Activated naive CD8-positive, alpha-beta T cell treated with anti-CD3 and anti-CD28 coated beads, Interleukin-2, amount 10 ng/mL, durations not matched to agents 7 days and 5 days (primary cell): ENCODE results near the gene SNX11. TPM values are rescaled to one million over a fixed set of nuclear protein-coding genes. Genes with fewer than 3 reads are reported as not detected.
"Not testable (repeated sequence)": the region's sequence is repeated elsewhere in the genome, so short reads cannot be mapped to it uniquely, and the experiment has no call there.

Experiments
- ATAC-seq: fragments of 150-1000 bp; cut with Tn5 transposase; one replicate; pipeline ENCODE4 v1.10.0; 2021; ENCODE audit warnings: low read depth, moderate library complexity
- POLR2A ChIA-PET: fragments of 350-600 bp; sonication (Branson Sonifier 250); formaldehyde crosslinking; loops from one replicate; lab custom pipeline; 2021; ENCODE audit warnings: antibody characterized with exemption; lab: Charles Lee
- DNase-seq: peaks from one replicate; pipeline ENCODE4 v3.0.0; 2021
- H3K27ac Mint-ChIP-seq: one replicate; pipeline ENCODE4 v1.8.0; 2022; ENCODE audit warnings: mild to moderate bottlenecking, mixed read lengths
- H3K27me3 Mint-ChIP-seq: one replicate; pipeline ENCODE4 v1.8.0; 2022; ENCODE audit warnings: mild to moderate bottlenecking, moderate library complexity, mixed read lengths
- H3K36me3 Mint-ChIP-seq: one replicate; pipeline ENCODE4 v1.8.0; 2021; ENCODE audit warnings: mild to moderate bottlenecking, mixed read lengths
- H3K4me1 Mint-ChIP-seq: one replicate; pipeline ENCODE4 v1.8.0; 2021; ENCODE audit warnings: mixed read lengths
- H3K4me3 Mint-ChIP-seq: one replicate; pipeline ENCODE4 v1.8.0; 2022; ENCODE audit warnings: mild to moderate bottlenecking, moderate library complexity, mixed read lengths
- H3K9me3 Mint-ChIP-seq: one replicate; pipeline ENCODE4 v1.8.0; 2021; ENCODE audit warnings: mixed read lengths
- total RNA-seq, 2 experiments: library from RNA; stranded (reverse); gene quantifications; one replicate each; pipeline ENCODE4 v1.2.3, GENCODE V29; 2021

Gene SNX11
- total RNA-seq, 2 experiments from 2014 or later: 31.3 to 36.8 TPM

- Mint-ChIP-seq H3K36me3 (peaks cover 2% of the 10 kb centered on the region), H3K4me1 (no peaks in the 10 kb centered on the region), H3K9me3 (no peaks in the 10 kb centered on the region), H3K27me3 (no peaks in the 10 kb centered on the region), H3K27ac (no peak overlapping the region), H3K4me3 (no peak overlapping the region)
- POLR2A ChIA-PET: interaction anchor here (0.7 kb wide), 1 partner anchor 60 kb away, joined by 5 read pairs; no protein-coding TSS in a partner anchor
- ATAC-seq (no peak), DNase-seq (no peak)
These were observed 35.9 kb upstream of the SNX11 start for GRCh38 chr17:48071654-48072053.

GRCh38 chr17:48072811-48073210 lies 34.8 kb upstream of the SNX11 start:
- H3K36me3 Mint-ChIP-seq, H3K9me3 Mint-ChIP-seq, H3K4me1 Mint-ChIP-seq, DNase-seq, H3K27ac Mint-ChIP-seq, ATAC-seq, H3K4me3 Mint-ChIP-seq, H3K27me3 Mint-ChIP-seq: not testable (repeated sequence)
- POLR2A ChIA-PET: interaction anchor here (1.9 kb wide), 1 partner anchor 46 kb away, joined by 6 read pairs; no protein-coding TSS in a partner anchor

DNA sequence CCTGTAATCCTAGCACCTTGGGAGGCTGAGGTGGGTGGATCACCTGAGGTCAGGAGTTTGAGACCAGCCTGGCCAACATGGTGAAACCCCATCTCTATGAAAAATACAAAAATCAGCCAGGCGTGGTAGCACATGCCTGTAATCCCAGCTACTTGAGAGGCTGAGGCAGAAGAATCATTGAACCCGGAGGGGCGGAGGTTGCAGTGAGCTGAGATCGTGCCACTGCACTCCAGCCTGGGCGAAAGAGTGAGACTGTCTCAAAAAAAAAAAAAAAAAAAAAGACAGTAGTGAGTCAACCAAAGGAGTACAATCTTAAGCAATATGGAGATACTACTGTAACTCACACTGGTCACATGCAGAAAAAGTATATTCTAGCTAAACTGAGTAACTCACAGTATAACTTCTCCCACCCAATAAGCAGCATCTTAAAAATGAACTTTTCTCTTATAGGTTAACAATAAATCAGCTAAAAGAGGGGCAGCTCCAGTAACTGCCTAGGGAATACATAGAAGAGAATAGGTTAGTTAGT lies 33.9 kb upstream of the SNX11 start:
- DNase-seq, H3K27ac Mint-ChIP-seq, H3K36me3 Mint-ChIP-seq, H3K4me3 Mint-ChIP-seq, ATAC-seq, H3K27me3 Mint-ChIP-seq, H3K9me3 Mint-ChIP-seq, H3K4me1 Mint-ChIP-seq: not testable (repeated sequence)
- POLR2A ChIA-PET: interaction anchor here (1.0 to 1.9 kb wide), 4 partner anchors 18 to 103 kb away, joined by 3 to 6 read pairs (median 4); partner anchors contain the start of gene CDK5RAP3

GRCh38 chr17:48074322-48075081 lies 33.1 kb upstream of the SNX11 start:
- Mint-ChIP-seq H3K4me1 (no peaks in the 10 kb centered on the region), H3K9me3 (no peaks in the 10 kb centered on the region), H3K27ac (no peak overlapping the region), H3K36me3 (peaks cover 4% of the 10 kb centered on the region), H3K4me3 (no peak overlapping the region), H3K27me3 (no peaks in the 10 kb centered on the region)
- ATAC-seq: peak; percentile 65
- DNase-seq: peak; percentile 50
- POLR2A ChIA-PET: interaction anchor here (1.2 to 1.9 kb wide), 3 partner anchors 47 to 104 kb away, joined by 3 to 6 read pairs (median 4); partner anchors contain the start of gene CDK5RAP3

- not testable (repeated sequence) for H3K9me3 Mint-ChIP-seq, H3K4me3 Mint-ChIP-seq, H3K27ac Mint-ChIP-seq, ATAC-seq, DNase-seq, H3K4me1 Mint-ChIP-seq, H3K36me3 Mint-ChIP-seq, H3K27me3 Mint-ChIP-seq
- POLR2A ChIA-PET: interaction anchor here (0.7 kb wide), 1 partner anchor 31 kb away, joined by 3 read pairs; no protein-coding TSS in a partner anchor
These were observed 30.4 kb upstream of the SNX11 start for GRCh38 chr17:48077152-48077551.

DNA sequence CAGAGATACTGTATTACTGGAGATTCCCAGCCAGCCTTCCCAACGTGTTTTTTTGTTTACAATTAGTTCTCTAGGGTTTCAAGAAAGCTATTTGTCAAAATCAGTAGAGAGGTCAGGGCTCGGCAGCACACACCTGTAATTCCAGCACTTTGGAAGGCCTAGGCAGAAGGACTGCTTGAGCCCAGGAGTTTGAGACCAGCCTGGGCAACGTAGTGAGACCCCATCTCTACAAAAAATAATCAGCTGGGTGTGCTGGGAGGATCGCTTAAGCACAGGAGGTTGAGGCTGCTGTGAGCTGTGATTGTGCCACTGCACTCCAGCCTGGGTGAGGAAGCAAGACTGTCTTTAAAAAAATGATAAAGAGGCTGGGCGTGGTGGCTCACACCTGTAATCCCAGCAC lies 25.7 kb upstream of the SNX11 start:
- POLR2A ChIA-PET: interaction anchor here (0.6 to 1.7 kb wide), 5 partner anchors 8 to 628 kb away, joined by 3 to 5 read pairs (median 3); no protein-coding TSS in a partner anchor
- no peaks in the 10 kb centered on the region for H3K27me3 Mint-ChIP-seq
- DNase-seq: no peak
- H3K36me3 Mint-ChIP-seq: peaks cover under 1% of the 10 kb centered on the region
- H3K4me1 Mint-ChIP-seq: peaks cover 6% of the 10 kb centered on the region
- no peak overlapping the region for H3K4me3 Mint-ChIP-seq
- H3K9me3 Mint-ChIP-seq: no peaks in the 10 kb centered on the region
- H3K27ac Mint-ChIP-seq: no peak overlapping the region
- no peak for ATAC-seq

GRCh38 chr17:48084932-48085331 lies 22.6 kb upstream of the SNX11 start:
- POLR2A ChIA-PET: interaction anchor here (0.7 to 1.4 kb wide), 2 partner anchors 28 to 40 kb away, joined by 3 read pairs; no protein-coding TSS in a partner anchor
- H3K4me1 Mint-ChIP-seq: peaks cover 6% of the 10 kb centered on the region
- DNase-seq (no peak), ATAC-seq (no peak)
- no peaks in the 10 kb centered on the region for H3K9me3 Mint-ChIP-seq
- H3K4me3 Mint-ChIP-seq: no peak overlapping the region
- no peaks in the 10 kb centered on the region for H3K27me3 Mint-ChIP-seq
- H3K36me3 Mint-ChIP-seq: no peaks in the 10 kb centered on the region
- no peak overlapping the region for H3K27ac Mint-ChIP-seq

GRCh38 chr17:48093341-48094045 lies 14.1 kb upstream of the SNX11 start:
- Mint-ChIP-seq H3K27ac (no peak overlapping the region), H3K36me3 (peaks cover 3% of the 10 kb centered on the region), H3K27me3 (no peaks in the 10 kb centered on the region), H3K9me3 (no peaks in the 10 kb centered on the region), H3K4me1 (peaks cover 9% of the 10 kb centered on the region), H3K4me3 (no peak overlapping the region)
- ATAC-seq: no peak
- POLR2A ChIA-PET: interaction anchor here (0.6 to 0.7 kb wide), 2 partner anchors 12 to 173 kb away, joined by 3 to 6 read pairs; no protein-coding TSS in a partner anchor
- no peak for DNase-seq

DNA sequence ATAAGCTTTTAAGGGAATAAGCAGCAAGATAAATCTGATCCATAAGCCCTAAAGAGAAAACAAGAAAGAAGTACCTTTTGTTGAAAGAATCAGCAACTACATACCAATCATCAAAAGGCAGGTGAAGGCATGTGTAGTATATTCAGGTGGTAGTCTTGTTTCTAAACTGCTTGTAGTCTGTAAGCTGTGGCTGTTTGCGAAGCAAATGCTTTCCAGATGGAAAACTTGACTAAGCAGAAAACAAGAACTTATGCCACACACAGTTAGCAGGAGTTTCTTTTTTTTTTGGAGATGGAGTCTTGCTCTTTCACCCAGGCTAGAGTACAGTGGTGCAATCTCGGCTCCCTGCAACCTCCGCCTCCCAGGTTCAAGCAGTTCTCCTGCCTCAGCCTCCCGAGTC lies 12.0 kb upstream of the SNX11 start:
- no peak for DNase-seq
- POLR2A ChIA-PET: no interaction called here
- H3K27me3 Mint-ChIP-seq: no peaks in the 10 kb centered on the region
- H3K4me1 Mint-ChIP-seq: peaks cover 16% of the 10 kb centered on the region
- peaks cover 5% of the 10 kb centered on the region for H3K36me3 Mint-ChIP-seq
- no peak for ATAC-seq
- H3K27ac Mint-ChIP-seq: no peak overlapping the region
- no peak overlapping the region for H3K4me3 Mint-ChIP-seq
- H3K9me3 Mint-ChIP-seq: no peaks in the 10 kb centered on the region

GRCh38 chr17:48100160-48100559 lies 7.4 kb upstream of the SNX11 start:
- ATAC-seq (no peak), DNase-seq (no peak)
- Mint-ChIP-seq H3K27ac (no peak overlapping the region), H3K4me3 (peak overlapping the region; percentile 97), H3K36me3 (peaks cover 13% of the 10 kb centered on the region), H3K4me1 (peaks cover 43% of the 10 kb centered on the region), H3K27me3 (no peaks in the 10 kb centered on the region), H3K9me3 (no peaks in the 10 kb centered on the region)
- POLR2A ChIA-PET: interaction anchor here (1.0 to 5.9 kb wide), 2 partner anchors 8 to 12 kb away, joined by 3 to 45 read pairs; no protein-coding TSS in a partner anchor

DNA sequence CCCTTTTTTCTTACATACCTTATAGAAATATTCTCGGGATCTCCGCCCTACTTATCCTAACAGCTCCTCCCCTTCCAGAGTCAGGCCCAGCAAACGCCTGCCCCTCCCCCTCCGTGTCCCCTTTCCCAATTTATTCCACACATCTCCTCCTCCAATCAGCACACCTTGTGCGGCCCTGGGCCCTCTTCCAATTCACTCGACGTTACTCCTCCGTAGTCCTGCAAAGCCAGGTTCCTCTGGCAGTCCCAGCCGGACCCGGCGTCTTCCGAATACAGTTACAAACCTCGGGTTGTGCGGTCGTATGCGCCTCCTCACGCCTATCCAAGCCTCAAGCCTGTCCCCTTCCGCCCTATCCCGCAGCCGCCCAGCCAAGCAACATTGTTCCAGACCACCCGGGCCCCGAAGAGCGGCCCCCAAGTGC lies 7.0 kb upstream of the SNX11 start:
- no peaks in the 10 kb centered on the region for H3K27me3 Mint-ChIP-seq
- H3K36me3 Mint-ChIP-seq: peaks cover 13% of the 10 kb centered on the region
- peaks cover 43% of the 10 kb centered on the region for H3K4me1 Mint-ChIP-seq
- POLR2A ChIA-PET: interaction anchor here (0.8 to 5.9 kb wide), 4 partner anchors 8 to 53 kb away, joined by 3 to 45 read pairs (median 3); partner anchors contain the start of gene NFE2L1
- ATAC-seq (no peak), DNase-seq (no peak)
- peak overlapping the region; percentile 97 for H3K4me3 Mint-ChIP-seq
- H3K27ac Mint-ChIP-seq: peak overlapping the region; percentile 94
- no peaks in the 10 kb centered on the region for H3K9me3 Mint-ChIP-seq

GRCh38 chr17:48101012-48101720 lies 6.4 kb upstream of the SNX11 start, which contains the start of gene CBX1:
Gene CBX1 (minus strand): TSS chr17:48101478. CDS start chr17:48077004, 24,474 bp downstream.
- DNase-seq: peak; percentile 97
- peak; percentile 97 for ATAC-seq
- Mint-ChIP-seq H3K27me3 (no peaks in the 10 kb centered on the region), H3K9me3 (no peaks in the 10 kb centered on the region), H3K36me3 (peaks cover 13% of the 10 kb centered on the region), H3K4me3 (peak within 1 kb of the TSS; percentile 97), H3K27ac (peak within 1 kb of the TSS; percentile 94), H3K4me1 (peaks cover 41% of the 10 kb centered on the region)
- POLR2A ChIA-PET: interaction anchor here (0.6 to 5.9 kb wide), 5 partner anchors 11 to 1510 kb away, joined by 3 to 45 read pairs (median 3); partner anchors contain the start of gene NFE2L1
